GM12878 (cell line): ENCODE data around the gene EED. TPM values are rescaled to one million over a fixed set of nuclear protein-coding genes. Genes with fewer than 3 reads are reported as not detected.
A peak's percentile ranks its signal among the peaks of the same experiment; 100 is the strongest.

Experiments used
- ATAC-seq: fragments of 200-7000 bp; cut with Tn5 transposase; 3 replicates; pipeline ENCODE4 v1.9.1; 2020; ENCODE audit warnings: mild to moderate bottlenecking, moderate library complexity
- BruUV-seq: library from RNA; stranded (reverse); fragments of 400-500 nt; replicated peaks from 2 replicates; lab custom pipeline; 2021; lab: Mats Ljungman, UMichigan
- CTCF ChIA-PET: fragments of 300-600 bp; sonication (Branson Sonifier 250); formaldehyde crosslinking; extraction: SDS; loops from one replicate; lab custom pipeline; 2021; ENCODE audit warnings: inconsistent platforms; lab: Yijun Ruan, JAX
- POLR2A ChIA-PET: fragments of 350-600 bp; formaldehyde crosslinking; extraction: SDS; loops from one replicate; lab custom pipeline; 2021; ENCODE audit warnings: inconsistent platforms; lab: Charles Lee
- RAD21 ChIA-PET: fragments of 300-600 bp; sonication (Branson Sonifier 250); formaldehyde crosslinking; loops from one replicate; lab custom pipeline; 2023; ENCODE audit warnings: antibody characterized with exemption; ENCODE audit not compliant: unreplicated experiment; lab: Charles Lee
- SMC1A ChIA-PET: fragments of 300-600 bp; sonication (Branson Sonifier 250); formaldehyde crosslinking; loops from one replicate; lab custom pipeline; 2023; ENCODE audit not compliant: unreplicated experiment, uncharacterized antibody; lab: Charles Lee
- DNase-seq: peaks from one replicate; pipeline ENCODE4 v3.0.0-alpha.2; 2011; ENCODE audit warnings: low read depth, low spot score
- FAIRE-seq: peaks from 3 replicates; lab custom pipeline; 2011; peaks lifted over from hg19 to GRCh38; lab: Jason Lieb, UNC
- H2AFZ ChIP-seq: 2 replicates; pipeline ENCODE4 v1.6.0; 2011; ENCODE audit warnings: low read depth, low read length, control low read depth; ENCODE audit not compliant: control insufficient read depth
- H3K27ac ChIP-seq: 2 replicates; pipeline ENCODE4 v1.5.1; 2011; ENCODE audit warnings: control low read depth; ENCODE audit not compliant: control insufficient read depth, insufficient read depth
- H3K27me3 ChIP-seq, 2 experiments: replicated peaks in 1 of 2; 2 replicates each; pipeline versions ENCODE4 v1.6.0 to v1.6.1; 2011; ENCODE audit warnings: low read length in 1 of 2; ENCODE audit not compliant: control insufficient read depth in 2 of 2, insufficient read depth in 2 of 2
- H3K36me3 ChIP-seq, 2 experiments: 2 replicates each; pipeline ENCODE4 v1.5.1; 2011; ENCODE audit warnings: low read length in 1 of 2; ENCODE audit not compliant: control insufficient read depth in 2 of 2, insufficient read depth in 2 of 2
- H3K4me1 ChIP-seq: 2 replicates; pipeline ENCODE4 v1.6.1; 2011; ENCODE audit warnings: mild to moderate bottlenecking, low read length, moderate library complexity, mixed read lengths; ENCODE audit not compliant: control insufficient read depth, insufficient read depth
- H3K4me2 ChIP-seq: 2 replicates; pipeline ENCODE4 v1.6.0; 2011; ENCODE audit warnings: control low read depth; ENCODE audit not compliant: control insufficient read depth, insufficient read depth
- H3K4me3 ChIP-seq: fragments of 200-600 bp; sonication (generic); 2 replicates; pipeline ENCODE4 v1.5.1; 2016
- H3K79me2 ChIP-seq: 2 replicates; pipeline ENCODE4 v1.6.0; 2011; ENCODE audit warnings: low read length; ENCODE audit not compliant: control insufficient read depth, insufficient read depth
- H3K9ac ChIP-seq: 2 replicates; pipeline ENCODE4 v1.8.0; 2011; ENCODE audit warnings: low read length, control low read depth, mixed read lengths; ENCODE audit not compliant: control insufficient read depth, insufficient read depth
- H3K9me3 ChIP-seq: replicated peaks from 3 replicates; pipeline ENCODE4 v1.5.1; 2011; ENCODE audit warnings: mild to moderate bottlenecking, low read length; ENCODE audit not compliant: control insufficient read depth, insufficient read depth
- H4K20me1 ChIP-seq: 2 replicates; pipeline ENCODE4 v1.6.0; 2011; ENCODE audit not compliant: control insufficient read depth, insufficient read depth
- EP300 ChIP-seq, 2 experiments: fragments of 150-350 bp in 1 of 2; IDR thresholded peaks; 2 replicates each; pipeline ENCODE4 v1.6.1; 2011 to 2012; ENCODE audit warnings: low read depth in 2 of 2, low read length in 2 of 2, borderline replicate concordance in 1 of 2, improper control_type of control experiment in 1 of 2, inconsistent platforms in 1 of 2; ENCODE audit not compliant: control insufficient read depth in 1 of 2
- FOS ChIP-seq: IDR thresholded peaks from 3 replicates; pipeline ENCODE4 v1.6.1; 2011; ENCODE audit warnings: borderline replicate concordance; ENCODE audit not compliant: insufficient read length; ENCODE audit errors: extremely low read depth
- MEF2B ChIP-seq: fragments of 450-650 bp; IDR thresholded peaks from 2 replicates; pipeline ENCODE4 v1.6.1; 2018; ENCODE audit warnings: mild to moderate bottlenecking, moderate library complexity; ENCODE audit not compliant: partially characterized antibody, poor library complexity, severe bottlenecking
- STAT3 ChIP-seq: IDR thresholded peaks from 2 replicates; pipeline ENCODE4 v1.6.1; 2011; ENCODE audit warnings: low read depth, low read length, improper control_type of control experiment
- TAF1 ChIP-seq: IDR thresholded peaks from 2 replicates; pipeline ENCODE4 v1.6.1; 2011; ENCODE audit warnings: mild to moderate bottlenecking, low read depth, low read length, borderline replicate concordance
- WGBS: methylation state at CpG from one replicate; pipeline ENCODE4 v1.1.6; 2016; ENCODE audit warnings: low lambda C conversion rate; ENCODE audit not compliant: insufficient replicate concordance, insufficient coverage; ENCODE audit errors: missing lambda C conversion rate; 5-methylcytosine and 5-hydroxymethylcytosine counted together
- in situ Hi-C: fragments of 300-500 bp; cut with MboI; formaldehyde crosslinking; loops from 9 replicates; pipeline ENCODE4 v1.14.3; 2018; ENCODE audit warnings: mixed read lengths
- intact Hi-C: fragments of 100-400 bp; cut with micrococcal nuclease; formaldehyde crosslinking; loops from one replicate; pipeline ENCODE4 v1.14.2; 2022; ENCODE audit not compliant: unreplicated experiment
- polyA plus RNA-seq, 11 experiments: library from polyadenylated mRNA; depleted of rRNA in 4 of 11; unstranded in 6 of 11; stranded (reverse) in 5 of 11; fragments of >200 nt; fragmentation: Nextera tagmentation in 4 of 11; fragmentation: Illumina TruSeq in 1 of 11; extraction: Ambion mirVana in 4 of 11; extraction: Trizol in 1 of 11; gene quantifications; 1 replicate in 1 of 11; 2 replicates in 10 of 11; pipeline versions ENCODE4 v1.2.1 to v1.2.3, GENCODE V29; 2011 to 2016; ENCODE audit warnings: inconsistent platforms in 2 of 11, missing spikeins in 2 of 11, low read depth in 1 of 11
- total RNA-seq, 4 experiments: library from RNA; depleted of rRNA in 3 of 4; stranded (reverse); fragments of >200 nt in 3 of 4; fragmentation: Illumina TruSeq in 1 of 4; extraction: Trizol in 1 of 4; gene quantifications; 2 replicates each; pipeline versions ENCODE4 v1.2.1 to v1.2.3, GENCODE V29; 2013 to 2021
- TF ChIP-seq, protein P1 (sequence below): fragments of 450-650 bp; IDR thresholded peaks from 2 replicates; pipeline ENCODE4 v1.6.1; 2017; ENCODE audit warnings: borderline replicate concordance
- TF ChIP-seq, protein P2 (sequence below): fragments of 450-650 bp; IDR thresholded peaks from 2 replicates; pipeline ENCODE4 v1.6.1; 2016; ENCODE audit warnings: mild to moderate bottlenecking
- TF ChIP-seq, protein P3 (sequence below): IDR thresholded peaks from 2 replicates; pipeline ENCODE4 v1.6.1; 2012; ENCODE audit warnings: mild to moderate bottlenecking, low read depth, low read length

Gene EED
- total and polyA plus RNA-seq, 10 of the 15 experiments (the other 5 are each of a cell fraction or from before 2014, with no cell fraction given), result 41.5 to 140 (median 72.2) TPM

DNA sequence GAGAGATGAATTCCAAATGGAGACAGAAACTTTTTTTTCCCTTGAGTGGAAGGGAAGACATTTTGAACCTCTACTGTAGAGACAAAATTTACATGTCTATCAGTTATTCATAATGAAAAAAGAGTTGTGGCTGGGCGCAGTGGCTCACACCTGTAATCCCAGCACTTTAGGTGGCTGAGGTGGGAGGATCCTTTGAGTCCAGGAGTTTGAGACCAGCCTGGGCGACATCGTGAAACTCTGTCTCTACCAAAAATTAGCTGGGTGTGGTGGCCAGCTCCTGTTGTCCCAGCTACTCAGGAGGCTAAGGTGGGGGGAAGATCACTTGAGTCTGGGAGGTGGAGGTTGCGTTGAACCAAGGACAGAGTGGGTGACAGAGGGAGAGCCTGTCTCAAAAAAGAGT lies 4.1 kb downstream of the EED start (continued):
- TF ChIP-seq, protein P1, sequence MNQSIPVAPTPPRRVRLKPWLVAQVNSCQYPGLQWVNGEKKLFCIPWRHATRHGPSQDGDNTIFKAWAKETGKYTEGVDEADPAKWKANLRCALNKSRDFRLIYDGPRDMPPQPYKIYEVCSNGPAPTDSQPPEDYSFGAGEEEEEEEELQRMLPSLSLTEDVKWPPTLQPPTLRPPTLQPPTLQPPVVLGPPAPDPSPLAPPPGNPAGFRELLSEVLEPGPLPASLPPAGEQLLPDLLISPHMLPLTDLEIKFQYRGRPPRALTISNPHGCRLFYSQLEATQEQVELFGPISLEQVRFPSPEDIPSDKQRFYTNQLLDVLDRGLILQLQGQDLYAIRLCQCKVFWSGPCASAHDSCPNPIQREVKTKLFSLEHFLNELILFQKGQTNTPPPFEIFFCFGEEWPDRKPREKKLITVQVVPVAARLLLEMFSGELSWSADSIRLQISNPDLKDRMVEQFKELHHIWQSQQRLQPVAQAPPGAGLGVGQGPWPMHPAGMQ, result no peak
- no peak for TF ChIP-seq FOS
- TF ChIP-seq, protein P2, sequence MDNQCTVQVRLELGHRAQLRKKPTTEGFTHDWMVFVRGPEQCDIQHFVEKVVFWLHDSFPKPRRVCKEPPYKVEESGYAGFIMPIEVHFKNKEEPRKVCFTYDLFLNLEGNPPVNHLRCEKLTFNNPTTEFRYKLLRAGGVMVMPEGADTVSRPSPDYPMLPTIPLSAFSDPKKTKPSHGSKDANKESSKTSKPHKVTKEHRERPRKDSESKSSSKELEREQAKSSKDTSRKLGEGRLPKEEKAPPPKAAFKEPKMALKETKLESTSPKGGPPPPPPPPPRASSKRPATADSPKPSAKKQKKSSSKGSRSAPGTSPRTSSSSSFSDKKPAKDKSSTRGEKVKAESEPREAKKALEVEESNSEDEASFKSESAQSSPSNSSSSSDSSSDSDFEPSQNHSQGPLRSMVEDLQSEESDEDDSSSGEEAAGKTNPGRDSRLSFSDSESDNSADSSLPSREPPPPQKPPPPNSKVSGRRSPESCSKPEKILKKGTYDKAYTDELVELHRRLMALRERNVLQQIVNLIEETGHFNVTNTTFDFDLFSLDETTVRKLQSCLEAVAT, result no peak
- TF ChIP-seq, all 136 proteins: peak for 8

DNA sequence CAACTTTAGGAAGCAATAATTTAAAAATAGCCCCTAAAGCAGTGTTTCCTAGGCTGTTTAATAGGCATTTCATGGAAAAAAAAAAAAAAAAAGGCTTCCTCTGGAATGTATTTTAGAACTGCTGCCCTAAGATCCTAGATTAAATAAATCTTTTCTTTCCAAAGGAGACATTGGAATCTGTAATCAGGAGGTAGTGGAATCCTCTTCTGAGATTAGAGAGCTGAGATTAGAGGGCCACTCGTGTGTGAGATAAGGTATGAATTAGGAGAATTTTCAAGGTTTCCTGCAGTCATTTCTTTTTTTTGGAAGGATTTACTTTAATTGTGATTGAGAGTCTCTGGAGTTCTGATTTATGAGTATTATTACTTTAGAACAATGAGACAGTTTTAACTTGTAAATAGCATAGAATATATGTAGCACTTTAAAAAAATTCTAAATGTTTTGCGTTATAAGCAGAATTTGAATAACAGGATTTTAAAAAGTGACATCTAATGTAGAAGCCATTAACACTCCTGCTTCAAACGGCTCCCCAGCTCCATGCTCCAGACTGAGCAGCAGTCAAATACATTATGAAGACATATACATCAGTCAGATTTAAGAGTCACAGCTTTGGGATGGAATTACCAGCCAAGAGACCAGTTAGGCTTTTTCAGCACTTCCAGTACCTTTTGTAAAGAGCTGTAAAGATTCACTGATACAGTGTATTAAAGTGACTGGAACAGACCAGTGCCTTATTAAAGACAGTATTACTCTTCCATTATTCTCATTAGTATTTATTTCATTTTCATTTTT lies 5.0 kb downstream of the EED start:
- DNase-seq (no peak), ATAC-seq (peak; percentile 3), FAIRE-seq (no peak)
- Histone ChIP-seq H3K27me3 (no peaks in the 10 kb centered on the region), H3K27ac (peak overlapping the region; percentile 58), H3K4me1 (peaks cover 20% of the 10 kb centered on the region), H3K79me2 (peaks cover 95% of the 10 kb centered on the region), H3K9ac (0 out of 2 replicates have a peak overlapping the region, but pooled peaks have one; percentile 5), H4K20me1 (no peaks in the 10 kb centered on the region; the same call in 1 of the 2 replicates), H3K4me2 (peak overlapping the region; percentile 90), H3K36me3 (peaks cover 2 to 9% of the 10 kb centered on the region in 2 experiments; a peak in 3 of 4 replicates), H3K4me3 (peak overlapping the region; percentile 59), H2AFZ (no peak overlapping the region), H3K9me3 (no peaks in the 10 kb centered on the region)
- ChIA-PET POLR2A (interaction anchor here (0.6 to 0.7 kb wide), 2 partner anchors 19 to 41 kb away, joined by 3 to 7 read pairs; no protein-coding TSS in a partner anchor), SMC1A (interaction anchor here (0.5 to 2.1 kb wide), 16 partner anchors 12 to 789 kb away, joined by 3 to 10 read pairs (median 3); no protein-coding TSS in a partner anchor), CTCF (interaction anchor here (0.6 to 2.7 kb wide), 9 partner anchors 11 to 658 kb away, joined by 3 to 8 read pairs (median 4); no protein-coding TSS in a partner anchor), RAD21 (interaction anchor here (0.7 to 2.2 kb wide), 9 partner anchors 18 to 395 kb away, joined by 3 to 8 read pairs (median 3); partner anchors contain the start of gene CCDC83)
- in situ Hi-C loops (no loop called here), intact Hi-C loops (no loop called here)
- 21% methylated on average over 3 of the region's 3 CpGs for WGBS
- no TSS peak for BruUV-seq
- no peak for TF ChIP-seq STAT3
- TF ChIP-seq EP300 (IDR thresholded peaks at IDR 0.05; ENCODE audit: borderline replicate concordance in 1 of 2, control insufficient read depth in 1 of 2, low read depth in 2 of 2, low read length in 2 of 2), result no peak
- TF ChIP-seq TAF1, result no peak
- TF ChIP-seq, protein P3, sequence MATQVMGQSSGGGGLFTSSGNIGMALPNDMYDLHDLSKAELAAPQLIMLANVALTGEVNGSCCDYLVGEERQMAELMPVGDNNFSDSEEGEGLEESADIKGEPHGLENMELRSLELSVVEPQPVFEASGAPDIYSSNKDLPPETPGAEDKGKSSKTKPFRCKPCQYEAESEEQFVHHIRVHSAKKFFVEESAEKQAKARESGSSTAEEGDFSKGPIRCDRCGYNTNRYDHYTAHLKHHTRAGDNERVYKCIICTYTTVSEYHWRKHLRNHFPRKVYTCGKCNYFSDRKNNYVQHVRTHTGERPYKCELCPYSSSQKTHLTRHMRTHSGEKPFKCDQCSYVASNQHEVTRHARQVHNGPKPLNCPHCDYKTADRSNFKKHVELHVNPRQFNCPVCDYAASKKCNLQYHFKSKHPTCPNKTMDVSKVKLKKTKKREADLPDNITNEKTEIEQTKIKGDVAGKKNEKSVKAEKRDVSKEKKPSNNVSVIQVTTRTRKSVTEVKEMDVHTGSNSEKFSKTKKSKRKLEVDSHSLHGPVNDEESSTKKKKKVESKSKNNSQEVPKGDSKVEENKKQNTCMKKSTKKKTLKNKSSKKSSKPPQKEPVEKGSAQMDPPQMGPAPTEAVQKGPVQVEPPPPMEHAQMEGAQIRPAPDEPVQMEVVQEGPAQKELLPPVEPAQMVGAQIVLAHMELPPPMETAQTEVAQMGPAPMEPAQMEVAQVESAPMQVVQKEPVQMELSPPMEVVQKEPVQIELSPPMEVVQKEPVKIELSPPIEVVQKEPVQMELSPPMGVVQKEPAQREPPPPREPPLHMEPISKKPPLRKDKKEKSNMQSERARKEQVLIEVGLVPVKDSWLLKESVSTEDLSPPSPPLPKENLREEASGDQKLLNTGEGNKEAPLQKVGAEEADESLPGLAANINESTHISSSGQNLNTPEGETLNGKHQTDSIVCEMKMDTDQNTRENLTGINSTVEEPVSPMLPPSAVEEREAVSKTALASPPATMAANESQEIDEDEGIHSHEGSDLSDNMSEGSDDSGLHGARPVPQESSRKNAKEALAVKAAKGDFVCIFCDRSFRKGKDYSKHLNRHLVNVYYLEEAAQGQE, result no peak
- TF ChIP-seq MEF2B, result no peak
